Breast epithelium (tissue), 4 donors: ENCODE results near the gene SLF2. TPM values are rescaled to one million over a fixed set of nuclear protein-coding genes. Genes with fewer than 3 reads are reported as not detected.

Source experiments
- DNase-seq, 2 donors: peaks; one replicate each; pipeline ENCODE4 v3.0.0-alpha.2; 2019; ENCODE audit warnings: low spot score in 2 of 2
- H3K27ac ChIP-seq, 2 donors: fragments of 200-600 bp; sonication (generic) in 1 of 2; one replicate each; pipeline ENCODE4 v1.5.1; 2016 to 2019; ENCODE audit warnings: mild to moderate bottlenecking in 1 of 2
- H3K27me3 ChIP-seq, 2 donors: fragments of 200-600 bp; sonication (generic) in 1 of 2; one replicate each; pipeline versions ENCODE4 v1.5.1 to v1.6.0; 2017 to 2019; ENCODE audit warnings: control low read depth in 1 of 2, mild to moderate bottlenecking in 1 of 2
- H3K36me3 ChIP-seq: fragments of 200-600 bp; one replicate; pipeline ENCODE4 v1.5.1; 2019
- H3K4me1 ChIP-seq, 2 donors: fragments of 200-600 bp; sonication (generic); one replicate each; pipeline ENCODE4 v1.5.1; 2016 to 2019; ENCODE audit warnings: control low read depth in 1 of 2
- H3K4me3 ChIP-seq, 3 donors: fragments of 200-600 bp; sonication (generic); 1 replicate in 2 of 3; 2 replicates in 1 of 3; pipeline ENCODE4 v1.5.1; 2016 to 2019; ENCODE audit warnings: mild to moderate bottlenecking in 3 of 3, moderate library complexity in 2 of 3
- H3K9me3 ChIP-seq, 2 donors: fragments of 200-600 bp; sonication (generic) in 1 of 2; one replicate each; pipeline ENCODE4 v1.5.1; 2016 to 2019; ENCODE audit warnings: control low read depth in 1 of 2
- CTCF ChIP-seq, 3 donors: fragments of 450-650 bp; IDR thresholded peaks; one replicate each; pipeline ENCODE4 v1.5.1; 2016 to 2017; ENCODE audit warnings: antibody characterized with exemption in 3 of 3, mild to moderate bottlenecking in 3 of 3, moderate library complexity in 3 of 3
- POLR2A ChIP-seq: fragments of 450-650 bp; IDR thresholded peaks from one replicate; pipeline ENCODE4 v1.6.1; 2016; ENCODE audit warnings: antibody characterized with exemption, mild to moderate bottlenecking, moderate library complexity
- POLR2AphosphoS5 ChIP-seq, 3 donors: sonication (generic); formaldehyde crosslinking; IDR thresholded peaks; one replicate each; pipeline ENCODE4 v1.6.1; 2017; ENCODE audit warnings: antibody characterized with exemption in 3 of 3
- intact Hi-C: fragments of 100-400 bp; cut with DNase I; formaldehyde crosslinking; loops from one replicate; pipeline ENCODE4 v1.15.1; 2023; ENCODE audit warnings: low total_unique reads
- total RNA-seq, 3 donors: library from RNA; depleted of rRNA; stranded (reverse); fragments of >200 nt; gene quantifications; one replicate each; pipeline ENCODE4 v1.1.0, GENCODE V29; 2016

The SLF2 gene
- total RNA-seq, 3 donors from 2014 or later: 24.8 to 34.2 (median 31.8) TPM

- intact Hi-C loops: no loop called here
- DNase-seq: no peak
Observed at GRCh38 chr10:100908378-100908777, 4.4 kb upstream of the SLF2 start.

GRCh38 chr10:100909501-100910263 lies 3.1 kb upstream of the SLF2 start:
- Histone ChIP-seq H3K27ac (no peak overlapping the region), H3K4me3 (no peak overlapping the region), H3K36me3 (no peaks in the 10 kb centered on the region), H3K27me3 (no peaks in the 10 kb centered on the region), H3K9me3 (no peaks in the 10 kb centered on the region), H3K4me1 (peaks cover 0 to 3% of the 10 kb centered on the region in 2 donors)
- intact Hi-C loops: no loop called here
- no peak for TF ChIP-seq POLR2A
- no peak for TF ChIP-seq CTCF (IDR thresholded peaks at IDR 0.05)
- TF ChIP-seq POLR2AphosphoS5 (IDR thresholded peaks at IDR 0.05): no peak
- no peak for DNase-seq

More at GRCh38 chr10:100908378-100908777, 4.4 kb upstream of the SLF2 start:
- Histone ChIP-seq H3K27me3 (no peaks in the 10 kb centered on the region), H3K9me3 (no peaks in the 10 kb centered on the region), H3K4me1 (no peaks in the 10 kb centered on the region), H3K4me3 (no peak overlapping the region), H3K27ac (no peak overlapping the region), H3K36me3 (no peaks in the 10 kb centered on the region)
- TF ChIP-seq POLR2AphosphoS5 (IDR thresholded peaks at IDR 0.05) (no peak), CTCF (IDR thresholded peaks at IDR 0.05) (no peak), POLR2A (no peak)

- no peaks in the 10 kb centered on the region for H3K36me3 ChIP-seq
- intact Hi-C loops: no loop called here
- no peak overlapping the region for H3K4me3 ChIP-seq
- H3K9me3 ChIP-seq: no peaks in the 10 kb centered on the region
- no peak for DNase-seq
- H3K27ac ChIP-seq: peak overlapping the region in 1 of 2 donors; percentile 98
- TF ChIP-seq POLR2A (no peak), POLR2AphosphoS5 (IDR thresholded peaks at IDR 0.05) (no peak), CTCF (IDR thresholded peaks at IDR 0.05) (no peak)
- H3K27me3 ChIP-seq: no peaks in the 10 kb centered on the region
- peaks cover 0 to 3% of the 10 kb centered on the region in 2 donors for H3K4me1 ChIP-seq
Observed at GRCh38 chr10:100911472-100911871, 1.3 kb upstream of the SLF2 start.

- H3K9me3 ChIP-seq: no peaks in the 10 kb centered on the region
- no peak for TF ChIP-seq POLR2AphosphoS5 (IDR thresholded peaks at IDR 0.05)
- no peak for TF ChIP-seq POLR2A
- no peak for TF ChIP-seq CTCF (IDR thresholded peaks at IDR 0.05)
- H3K27ac ChIP-seq: peak overlapping the region; percentile 88 to 98
- H3K27me3 ChIP-seq: no peaks in the 10 kb centered on the region
- peak overlapping the region; percentile 95 to 99 (median 98) for H3K4me3 ChIP-seq
- no peaks in the 10 kb centered on the region for H3K36me3 ChIP-seq
- intact Hi-C loops: no loop called here
- peaks cover 0 to 3% of the 10 kb centered on the region in 2 donors for H3K4me1 ChIP-seq
- DNase-seq: no peak
Observed at GRCh38 chr10:100912013-100912604, 654 bp upstream of the SLF2 start.

- peaks cover 0 to 3% of the 10 kb centered on the region in 2 donors for H3K4me1 ChIP-seq
Observed at GRCh38 chr10:100913470-100913865, 705 bp downstream of the SLF2 start.

More at GRCh38 chr10:100913470-100913865, 705 bp downstream of the SLF2 start:
- DNase-seq: no peak
- Histone ChIP-seq H3K27me3 (no peaks in the 10 kb centered on the region), H3K4me3 (peak overlapping the region; percentile 95 to 99 (median 98)), H3K36me3 (no peaks in the 10 kb centered on the region), H3K9me3 (no peaks in the 10 kb centered on the region), H3K27ac (peak overlapping the region; percentile 88 to 98)
- intact Hi-C loops: no loop called here
- TF ChIP-seq POLR2AphosphoS5 (IDR thresholded peaks at IDR 0.05) (no peak), POLR2A (no peak), CTCF (IDR thresholded peaks at IDR 0.05) (no peak)
